IMR-90 (cell line): ENCODE data around the gene RASSF5. TPM values are rescaled to one million over a fixed set of nuclear protein-coding genes. Genes with fewer than 3 reads are reported as not detected.

Source experiments
- ATAC-seq: fragments of 200-7000 bp; cut with Tn5 transposase; 2 replicates; pipeline ENCODE4 v1.9.1; 2020; ENCODE audit warnings: low read depth, mild to moderate bottlenecking, moderate library complexity
- BruUV-seq: library from RNA; stranded (reverse); fragments of 400-500 nt; replicated peaks from 2 replicates; lab custom pipeline; 2021; lab: Mats Ljungman, UMichigan
- CTCF ChIA-PET: fragments of 300-600 bp; formaldehyde crosslinking; extraction: SDS; loops from one replicate; lab custom pipeline; 2021; ENCODE audit warnings: antibody characterized with exemption; lab: Yijun Ruan, JAX
- POLR2A ChIA-PET: fragments of 300-600 bp; sonication (Branson Sonifier 250); formaldehyde crosslinking; loops from one replicate; lab custom pipeline; 2022; ENCODE audit warnings: antibody characterized with exemption; ENCODE audit not compliant: unreplicated experiment; lab: Charles Lee
- DNase-seq: peaks from one replicate; pipeline ENCODE4 v3.0.0; 2013
- H2AFZ ChIP-seq: replicated peaks from 2 replicates; pipeline ENCODE3; 2013; ENCODE audit warnings: low read length, mild to moderate bottlenecking; ENCODE audit not compliant: poor library complexity
- H2AK5ac ChIP-seq: 2 replicates; pipeline ENCODE4 v1.6.1; 2013; ENCODE audit warnings: low read depth, low read length, inconsistent platforms
- H2AK9ac ChIP-seq: replicated peaks from 2 replicates; pipeline ENCODE3; 2013; ENCODE audit warnings: mild to moderate bottlenecking, low read depth, low read length, moderate library complexity; ENCODE audit not compliant: poor library complexity
- H2BK120ac ChIP-seq: 2 replicates; pipeline ENCODE4 v1.6.1; 2013; ENCODE audit warnings: low read depth, low read length, inconsistent platforms
- H2BK15ac ChIP-seq: 3 replicates; pipeline ENCODE4 v1.6.1; 2013; ENCODE audit warnings: low read depth, low read length, inconsistent platforms
- H2BK20ac ChIP-seq: 2 replicates; pipeline ENCODE4 v1.6.1; 2013; ENCODE audit warnings: low read depth, mild to moderate bottlenecking, inconsistent platforms, low read length, moderate library complexity
- H2BK5ac ChIP-seq: 2 replicates; pipeline ENCODE4 v1.6.1; 2013; ENCODE audit warnings: mild to moderate bottlenecking, low read depth, low read length, inconsistent platforms; ENCODE audit not compliant: poor library complexity, severe bottlenecking
- H3K14ac ChIP-seq: replicated peaks from 2 replicates; pipeline ENCODE4 v1.6.1; 2013; ENCODE audit warnings: low read depth, low read length, inconsistent platforms
- H3K18ac ChIP-seq: 2 replicates; pipeline ENCODE4 v1.6.1; 2013; ENCODE audit warnings: low read depth, low read length, control low read depth
- H3K23ac ChIP-seq: 2 replicates; pipeline ENCODE4 v1.6.1; 2013; ENCODE audit warnings: low read depth, low read length, inconsistent platforms
- H3K27ac ChIP-seq: 2 replicates; pipeline ENCODE4 v1.5.1; 2013; ENCODE audit warnings: mild to moderate bottlenecking, control low read depth, low read length; ENCODE audit not compliant: insufficient read depth
- H3K27me3 ChIP-seq: 2 replicates; pipeline ENCODE4 v1.6.1; 2013; ENCODE audit warnings: low read length; ENCODE audit not compliant: control insufficient read depth, insufficient read depth
- H3K36me3 ChIP-seq: 2 replicates; pipeline ENCODE4 v1.6.1; 2013; ENCODE audit warnings: low read length, mixed read lengths; ENCODE audit not compliant: control insufficient read depth, insufficient read depth
- H3K4ac ChIP-seq: 2 replicates; pipeline ENCODE4 v1.6.1; 2013; ENCODE audit warnings: low read depth, low read length, inconsistent platforms
- H3K4me1 ChIP-seq: 2 replicates; pipeline ENCODE4 v1.6.1; 2013; ENCODE audit warnings: low read length, mixed read lengths; ENCODE audit not compliant: control insufficient read depth, insufficient read depth
- H3K4me2 ChIP-seq: 2 replicates; pipeline ENCODE4 v1.6.1; 2013; ENCODE audit warnings: low read depth, mild to moderate bottlenecking, control low read depth, low read length, moderate library complexity
- H3K4me3 ChIP-seq: 2 replicates; pipeline ENCODE4 v1.5.1; 2013; ENCODE audit warnings: low read depth, mild to moderate bottlenecking, control low read depth, low read length, moderate library complexity; ENCODE audit not compliant: insufficient read depth
- H3K56ac ChIP-seq: 2 replicates; pipeline ENCODE4 v1.6.1; 2013; ENCODE audit warnings: low read length, inconsistent platforms; ENCODE audit not compliant: insufficient read depth; ENCODE audit errors: extremely low read depth
- H3K79me1 ChIP-seq, 2 experiments: 2 replicates each; pipeline ENCODE4 v1.6.1; 2013; ENCODE audit warnings: low read length in 2 of 2, inconsistent platforms in 1 of 2, low read depth in 1 of 2
- H3K9ac ChIP-seq: 2 replicates; pipeline ENCODE4 v1.6.1; 2013; ENCODE audit warnings: low read depth, low read length, control low read depth
- H3K9me1 ChIP-seq: 2 replicates; pipeline ENCODE4 v1.6.1; 2013; ENCODE audit warnings: low read length, inconsistent platforms; ENCODE audit not compliant: insufficient read depth
- H3K9me3 ChIP-seq: 2 replicates; pipeline ENCODE4 v1.6.1; 2013; ENCODE audit warnings: low read length; ENCODE audit not compliant: control insufficient read depth, insufficient read depth
- H4K20me1 ChIP-seq: 2 replicates; pipeline ENCODE4 v1.6.1; 2013; ENCODE audit warnings: low read length, inconsistent platforms; ENCODE audit not compliant: insufficient read depth
- H4K5ac ChIP-seq: 2 replicates; pipeline ENCODE4 v1.6.1; 2013; ENCODE audit warnings: mild to moderate bottlenecking, low read depth, low read length, control low read depth
- H4K8ac ChIP-seq, 2 experiments: 2 replicates each; pipeline ENCODE4 v1.6.1; 2013; ENCODE audit warnings: low read depth in 2 of 2, low read length in 2 of 2, control low read depth in 1 of 2, inconsistent platforms in 1 of 2
- H4K91ac ChIP-seq: 2 replicates; pipeline ENCODE4 v1.6.1; 2013; ENCODE audit warnings: low read depth, low read length, inconsistent platforms; ENCODE audit not compliant: insufficient read depth
- BHLHE40 ChIP-seq: fragments of 150-350 bp; IDR thresholded peaks from 2 replicates; pipeline ENCODE4 v1.6.1; 2016; ENCODE audit warnings: mild to moderate bottlenecking, low read depth, low read length
- CEBPB ChIP-seq: IDR thresholded peaks from 2 replicates; pipeline ENCODE4 v1.6.1; 2012; ENCODE audit warnings: low read depth, low read length, improper control_type of control experiment
- CHD1 ChIP-seq: IDR thresholded peaks from 2 replicates; pipeline ENCODE4 v1.6.1; 2012; ENCODE audit warnings: low read depth, low read length, improper control_type of control experiment
- ELK1 ChIP-seq: fragments of 150-350 bp; IDR thresholded peaks from 2 replicates; pipeline ENCODE4 v1.6.1; 2016; ENCODE audit warnings: low read depth, mild to moderate bottlenecking, low read length, moderate library complexity, borderline replicate concordance
- FOS ChIP-seq: fragments of 150-350 bp; IDR thresholded peaks from 2 replicates; pipeline ENCODE4 v1.6.1; 2016; ENCODE audit warnings: low read depth, low read length
- MAFK ChIP-seq: IDR thresholded peaks from 2 replicates; pipeline ENCODE4 v1.6.1; 2012; ENCODE audit warnings: low read depth, low read length, improper control_type of control experiment
- MAZ ChIP-seq: IDR thresholded peaks from 2 replicates; pipeline ENCODE4 v1.6.1; 2012; ENCODE audit warnings: low read depth, mild to moderate bottlenecking, low read length, improper control_type of control experiment, moderate library complexity, borderline replicate concordance
- MXI1 ChIP-seq: IDR thresholded peaks from 2 replicates; pipeline ENCODE4 v1.6.1; 2012; ENCODE audit warnings: low read depth, mild to moderate bottlenecking, low read length, moderate library complexity, borderline replicate concordance
- NFE2L2 ChIP-seq: fragments of 150-350 bp; IDR thresholded peaks from 2 replicates; pipeline ENCODE4 v1.6.1; 2016; ENCODE audit warnings: low read depth, mild to moderate bottlenecking, low read length
- POLR2A ChIP-seq: IDR thresholded peaks from 2 replicates; pipeline ENCODE4 v1.6.1; 2012; ENCODE audit warnings: mild to moderate bottlenecking, low read depth, low read length
- RAD21 ChIP-seq: IDR thresholded peaks from 2 replicates; pipeline ENCODE4 v1.6.1; 2012; ENCODE audit warnings: low read length, improper control_type of control experiment
- RCOR1 ChIP-seq: IDR thresholded peaks from 2 replicates; pipeline ENCODE4 v1.6.1; 2012; ENCODE audit warnings: mild to moderate bottlenecking, low read length, improper control_type of control experiment; ENCODE audit not compliant: insufficient replicate concordance
- RFX5 ChIP-seq: IDR thresholded peaks from 2 replicates; pipeline ENCODE4 v1.8.0; 2012; ENCODE audit warnings: low read depth, mild to moderate bottlenecking, low read length, moderate library complexity
- SMC3 ChIP-seq: fragments of 150-350 bp; IDR thresholded peaks from 2 replicates; pipeline ENCODE4 v1.6.1; 2016; ENCODE audit warnings: low read depth, mild to moderate bottlenecking, antibody characterized with exemption, low read length, moderate library complexity
- USF2 ChIP-seq: fragments of 150-350 bp; IDR thresholded peaks from 2 replicates; pipeline ENCODE4 v1.6.1; 2017; ENCODE audit warnings: mild to moderate bottlenecking, antibody characterized with exemption, low read length, low read depth
- WGBS, 2 experiments: methylation state at CpG; one replicate each; pipeline versions ENCODE4 v1.1.5 to v1.1.7; 2013; ENCODE audit warnings: missing lambda C conversion rate in 2 of 2; ENCODE audit not compliant: insufficient read length in 1 of 2; ENCODE audit errors: extremely low coverage in 2 of 2; 5-methylcytosine and 5-hydroxymethylcytosine counted together
- dilution Hi-C: fragments of 300-500 bp; cut with HindIII; formaldehyde crosslinking; loops from one replicate; pipeline ENCODE4 v1.14.3; 2018; ENCODE audit warnings: low sequenced_read_pairs; ENCODE audit not compliant: unreplicated experiment
- in situ Hi-C: fragments of 300-500 bp; cut with MboI; formaldehyde crosslinking; loops from 3 replicates; pipeline ENCODE4 v1.14.3; 2019; ENCODE audit warnings: low sequenced_read_pairs, inconsistent platforms, mixed read lengths
- intact Hi-C: fragments of 100-400 bp; cut with micrococcal nuclease; formaldehyde crosslinking; loops from 2 replicates; pipeline ENCODE4 v1.10.0; 2022
- polyA plus RNA-seq, 3 experiments: library from polyadenylated mRNA; depleted of rRNA; stranded (reverse); fragments of >200 nt; gene quantifications; 2 replicates each; pipeline ENCODE4 v1.2.3, GENCODE V29; 2012; ENCODE audit warnings: low replicate concordance in 1 of 3
- total RNA-seq: library from RNA; depleted of rRNA; stranded (reverse); fragments of >200 nt; gene quantifications from 2 replicates; pipeline ENCODE4 v1.2.3, GENCODE V29; 2012
- TF ChIP-seq, protein P1 (sequence below): conservative IDR thresholded peaks from 2 replicates; pipeline ENCODE4 v1.5.1; 2012; ENCODE audit warnings: mild to moderate bottlenecking, low read depth, low read length, improper control_type of control experiment

The RASSF5 gene
- total and polyA plus RNA-seq, 2 of the 4 experiments (the other 2 are of a cell fraction): 0.18 to 1.1 TPM

DNA sequence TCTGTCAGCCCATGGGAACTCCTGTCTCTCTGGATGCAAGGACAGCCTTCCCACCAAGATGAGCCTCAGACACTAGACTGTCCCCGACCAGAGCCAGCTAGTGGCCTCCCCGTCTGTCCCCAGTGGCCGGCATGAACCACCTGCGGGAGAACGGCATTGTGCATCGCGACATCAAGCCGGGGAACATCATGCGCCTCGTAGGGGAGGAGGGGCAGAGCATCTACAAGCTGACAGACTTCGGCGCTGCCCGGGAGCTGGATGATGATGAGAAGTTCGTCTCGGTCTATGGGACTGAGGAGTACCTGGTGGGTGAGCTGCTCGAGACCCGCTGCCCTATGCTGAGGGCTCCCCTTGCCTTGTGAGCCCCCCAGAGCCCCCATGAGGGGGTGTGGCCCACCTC is 31.3 kb upstream of the RASSF5 start:
- Histone ChIP-seq H4K8ac (no peak overlapping the region), H3K14ac (no peak overlapping the region), H3K18ac (no peak overlapping the region), H3K9me3 (no peaks in the 10 kb centered on the region), H3K9ac (no peak overlapping the region), H3K23ac (no peak overlapping the region), H3K27me3 (no peaks in the 10 kb centered on the region), H3K4me2 (no peak overlapping the region), H3K56ac (no peak overlapping the region), H2BK20ac (no peak overlapping the region), H3K4me3 (no peak overlapping the region), H2BK5ac (no peak overlapping the region), H3K4ac (no peak overlapping the region), H3K27ac (no peak overlapping the region), H2BK15ac (no peak overlapping the region), H3K4me1 (peaks cover 19% of the 10 kb centered on the region), H2AK5ac (no peak overlapping the region), H4K5ac (no peak overlapping the region), H2AK9ac (no peak overlapping the region), H4K20me1 (no peaks in the 10 kb centered on the region), H4K91ac (no peak overlapping the region), H3K9me1 (peaks cover 9% of the 10 kb centered on the region), H2BK120ac (no peak overlapping the region), H2AFZ (no peak overlapping the region), H3K36me3 (peaks cover 37% of the 10 kb centered on the region; the same call in 1 of the 2 replicates), H3K79me1 (peaks cover 19 to 26% of the 10 kb centered on the region in 2 experiments)
- in situ Hi-C loops (no loop called here), intact Hi-C loops (loop anchor here (10.0 kb wide), 1 partner anchor 509 kb away; no protein-coding TSS in a partner anchor), dilution Hi-C loops (no loop called here)
- ChIA-PET CTCF (no interaction called here), POLR2A (no interaction called here)
- BruUV-seq: no TSS peak
- ATAC-seq (no peak), DNase-seq (no peak)
- no peak for TF ChIP-seq RFX5
- TF ChIP-seq MAZ: no peak
- TF ChIP-seq ELK1: no peak
- TF ChIP-seq POLR2A: no peak
- TF ChIP-seq RCOR1: no peak
- TF ChIP-seq, protein P1, sequence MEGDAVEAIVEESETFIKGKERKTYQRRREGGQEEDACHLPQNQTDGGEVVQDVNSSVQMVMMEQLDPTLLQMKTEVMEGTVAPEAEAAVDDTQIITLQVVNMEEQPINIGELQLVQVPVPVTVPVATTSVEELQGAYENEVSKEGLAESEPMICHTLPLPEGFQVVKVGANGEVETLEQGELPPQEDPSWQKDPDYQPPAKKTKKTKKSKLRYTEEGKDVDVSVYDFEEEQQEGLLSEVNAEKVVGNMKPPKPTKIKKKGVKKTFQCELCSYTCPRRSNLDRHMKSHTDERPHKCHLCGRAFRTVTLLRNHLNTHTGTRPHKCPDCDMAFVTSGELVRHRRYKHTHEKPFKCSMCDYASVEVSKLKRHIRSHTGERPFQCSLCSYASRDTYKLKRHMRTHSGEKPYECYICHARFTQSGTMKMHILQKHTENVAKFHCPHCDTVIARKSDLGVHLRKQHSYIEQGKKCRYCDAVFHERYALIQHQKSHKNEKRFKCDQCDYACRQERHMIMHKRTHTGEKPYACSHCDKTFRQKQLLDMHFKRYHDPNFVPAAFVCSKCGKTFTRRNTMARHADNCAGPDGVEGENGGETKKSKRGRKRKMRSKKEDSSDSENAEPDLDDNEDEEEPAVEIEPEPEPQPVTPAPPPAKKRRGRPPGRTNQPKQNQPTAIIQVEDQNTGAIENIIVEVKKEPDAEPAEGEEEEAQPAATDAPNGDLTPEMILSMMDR: no peak
- no peak for TF ChIP-seq USF2
- TF ChIP-seq NFE2L2: no peak
- no peak for TF ChIP-seq MXI1
- no peak for TF ChIP-seq RAD21
- TF ChIP-seq CHD1: no peak
- TF ChIP-seq SMC3: no peak
- no peak for TF ChIP-seq CEBPB
- no peak for TF ChIP-seq MAFK
- TF ChIP-seq FOS: no peak
- TF ChIP-seq BHLHE40: no peak
- 100% methylated on average over 3 of the region's 17 CpGs; no CpG with 5 or more reads in 1 of the 2 experiments for WGBS, 2 experiments
